Inferior parietal cortex (tissue), 1 donor: ENCODE results near the gene C14orf180.
"Not testable (repeated sequence)": the region's sequence is repeated elsewhere in the genome, so short reads cannot be mapped to it uniquely, and the experiment has no call there.

Experiments used
- DNase-seq: peaks from one replicate; pipeline ENCODE4 v3.0.0-alpha.2; 2016; ENCODE audit errors: extremely low spot score

Gene C14orf180

GRCh38 chr14:104611881-104612280, 32.3 kb downstream of the C14orf180 start:
- DNase-seq, result no peak

GRCh38 chr14:104614126-104614812, 34.7 kb downstream of the C14orf180 start:
- DNase-seq, result no peak

- DNase-seq, result no peak
Observed at GRCh38 chr14:104624939-104625338, 45.4 kb downstream of the C14orf180 start.

- DNase-seq, result no peak
Observed at GRCh38 chr14:104632781-104633180, 53.2 kb downstream of the C14orf180 start.

GRCh38 chr14:104633276-104634137, 53.9 kb downstream of the C14orf180 start:
- peak; percentile 60 for DNase-seq

- DNase-seq, result no peak
Observed at GRCh38 chr14:104634138-104634760, 54.7 kb downstream of the C14orf180 start.

- no peak for DNase-seq
Observed at GRCh38 chr14:104634886-104635570, 55.5 kb downstream of the C14orf180 start.

- no peak for DNase-seq
Observed at GRCh38 chr14:104635717-104636116, 56.2 kb downstream of the C14orf180 start.

- DNase-seq, result no peak
Observed at GRCh38 chr14:104636131-104636530, 56.6 kb downstream of the C14orf180 start.

GRCh38 chr14:104636846-104637545, 57.4 kb downstream of the C14orf180 start:
- not testable (repeated sequence) for DNase-seq

- DNase-seq, result no peak
Observed at GRCh38 chr14:104637546-104638003, 58.0 kb downstream of the C14orf180 start.

- DNase-seq, result no peak
Observed at GRCh38 chr14:104638190-104638589, 58.6 kb downstream of the C14orf180 start.

- no peak for DNase-seq
Observed at GRCh38 chr14:104638927-104639450, 59.4 kb downstream of the C14orf180 start.

- DNase-seq, result no peak
Observed at GRCh38 chr14:104639471-104639870, 59.9 kb downstream of the C14orf180 start.
